ENCODE results near the gene LMO1.

DNA sequence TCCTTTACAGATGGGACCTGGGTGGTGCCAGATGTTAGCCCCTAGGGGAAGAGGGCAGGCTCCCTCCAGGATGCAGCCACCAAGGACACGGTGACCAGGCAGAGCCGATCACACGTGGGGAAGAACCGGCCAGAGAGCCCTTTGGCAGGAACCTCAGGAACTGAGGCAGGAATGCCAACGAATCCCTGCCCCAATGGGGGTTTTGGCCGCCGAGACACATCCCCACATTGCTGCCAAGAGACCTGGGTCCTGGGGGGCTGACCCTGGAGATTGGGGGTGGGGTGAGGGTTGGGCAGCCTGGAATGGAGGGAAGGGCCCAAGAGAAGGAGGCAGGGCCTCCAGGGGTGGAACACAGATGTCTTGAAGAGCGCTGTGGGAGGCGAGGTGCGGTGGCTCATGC is 28.7 kb upstream of the LMO1 start:
- TF ChIP-seq, protein P1, sequence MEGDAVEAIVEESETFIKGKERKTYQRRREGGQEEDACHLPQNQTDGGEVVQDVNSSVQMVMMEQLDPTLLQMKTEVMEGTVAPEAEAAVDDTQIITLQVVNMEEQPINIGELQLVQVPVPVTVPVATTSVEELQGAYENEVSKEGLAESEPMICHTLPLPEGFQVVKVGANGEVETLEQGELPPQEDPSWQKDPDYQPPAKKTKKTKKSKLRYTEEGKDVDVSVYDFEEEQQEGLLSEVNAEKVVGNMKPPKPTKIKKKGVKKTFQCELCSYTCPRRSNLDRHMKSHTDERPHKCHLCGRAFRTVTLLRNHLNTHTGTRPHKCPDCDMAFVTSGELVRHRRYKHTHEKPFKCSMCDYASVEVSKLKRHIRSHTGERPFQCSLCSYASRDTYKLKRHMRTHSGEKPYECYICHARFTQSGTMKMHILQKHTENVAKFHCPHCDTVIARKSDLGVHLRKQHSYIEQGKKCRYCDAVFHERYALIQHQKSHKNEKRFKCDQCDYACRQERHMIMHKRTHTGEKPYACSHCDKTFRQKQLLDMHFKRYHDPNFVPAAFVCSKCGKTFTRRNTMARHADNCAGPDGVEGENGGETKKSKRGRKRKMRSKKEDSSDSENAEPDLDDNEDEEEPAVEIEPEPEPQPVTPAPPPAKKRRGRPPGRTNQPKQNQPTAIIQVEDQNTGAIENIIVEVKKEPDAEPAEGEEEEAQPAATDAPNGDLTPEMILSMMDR (IDR thresholded peaks at IDR 0.05) = no peak
- no peak for TF ChIP-seq ZFX (IDR thresholded peaks at IDR 0.05; ENCODE audit: borderline replicate concordance)

All from 22Rv1 (cell line).